Parathyroid adenoma (tissue), 2 donors: ENCODE results near the gene SERPINB10.

Experiments used
- H2AFZ ChIP-seq: fragments of 300-600 bp; sonication (generic); one replicate; pipeline ENCODE4 v1.7.0; 2017; ENCODE audit warnings: antibody characterized with exemption, mild to moderate bottlenecking
- H3K27ac ChIP-seq: fragments of 300-600 bp; sonication (generic); one replicate; pipeline ENCODE4 v1.7.0; 2017
- H3K27me3 ChIP-seq: fragments of 300-600 bp; sonication (generic); one replicate; pipeline ENCODE4 v1.7.0; 2017; ENCODE audit warnings: low read length; ENCODE audit not compliant: control insufficient read depth, insufficient read depth
- H3K36me3 ChIP-seq: fragments of 300-600 bp; sonication (generic); one replicate; pipeline ENCODE4 v1.7.0; 2017; ENCODE audit warnings: low read length; ENCODE audit not compliant: control insufficient read depth, insufficient read depth
- H3K4me1 ChIP-seq: fragments of 300-600 bp; sonication (generic); one replicate; pipeline ENCODE4 v1.7.0; 2017; ENCODE audit warnings: control low read depth
- H3K4me2 ChIP-seq: fragments of 300-600 bp; sonication (generic); one replicate; pipeline ENCODE4 v1.7.0; 2017; ENCODE audit warnings: low read length
- H3K4me3 ChIP-seq: fragments of 300-600 bp; sonication (generic); one replicate; pipeline ENCODE4 v1.7.0; 2017; ENCODE audit warnings: low read depth, low read length
- H3K79me2 ChIP-seq: fragments of 300-600 bp; sonication (generic); one replicate; pipeline ENCODE4 v1.7.0; 2017; ENCODE audit warnings: control low read depth
- H3K9ac ChIP-seq: fragments of 300-600 bp; sonication (generic); one replicate; pipeline ENCODE4 v1.7.0; 2017; ENCODE audit warnings: mild to moderate bottlenecking
- H3K9me3 ChIP-seq: fragments of 300-600 bp; sonication (generic); one replicate; pipeline ENCODE4 v1.7.0; 2017; ENCODE audit warnings: low read length; ENCODE audit not compliant: control insufficient read depth
- TF ChIP-seq, protein P1 (sequence below): fragments of 300-600 bp; sonication (generic); IDR thresholded peaks from one replicate; pipeline ENCODE4 v1.7.0; 2017; ENCODE audit warnings: antibody characterized with exemption, mild to moderate bottlenecking
- donor health status: primary hyperparathyroidism.

SERPINB10 gene

DNA sequence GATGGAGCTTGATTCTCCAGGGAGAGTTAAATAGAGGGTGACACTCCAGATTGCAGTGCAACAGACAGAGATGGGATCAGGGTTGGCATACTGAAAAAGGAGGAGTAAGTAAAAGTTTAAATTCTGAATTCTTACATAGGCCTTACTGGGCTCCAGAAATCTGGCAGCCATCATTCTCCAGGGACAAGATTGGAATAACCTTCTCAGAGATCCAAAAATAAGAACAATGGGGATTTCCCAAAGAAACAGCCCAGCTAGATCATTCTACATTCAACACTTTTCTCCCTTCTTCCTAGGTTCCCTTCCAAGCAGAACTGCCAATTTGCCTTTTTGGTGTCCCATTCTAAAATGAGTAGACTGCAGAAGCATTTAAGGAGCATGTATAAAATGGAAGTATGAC, 35.2 kb upstream of the SERPINB10 start:
- H3K27me3 ChIP-seq, result no peaks in the 10 kb centered on the region
- TF ChIP-seq, protein P1, sequence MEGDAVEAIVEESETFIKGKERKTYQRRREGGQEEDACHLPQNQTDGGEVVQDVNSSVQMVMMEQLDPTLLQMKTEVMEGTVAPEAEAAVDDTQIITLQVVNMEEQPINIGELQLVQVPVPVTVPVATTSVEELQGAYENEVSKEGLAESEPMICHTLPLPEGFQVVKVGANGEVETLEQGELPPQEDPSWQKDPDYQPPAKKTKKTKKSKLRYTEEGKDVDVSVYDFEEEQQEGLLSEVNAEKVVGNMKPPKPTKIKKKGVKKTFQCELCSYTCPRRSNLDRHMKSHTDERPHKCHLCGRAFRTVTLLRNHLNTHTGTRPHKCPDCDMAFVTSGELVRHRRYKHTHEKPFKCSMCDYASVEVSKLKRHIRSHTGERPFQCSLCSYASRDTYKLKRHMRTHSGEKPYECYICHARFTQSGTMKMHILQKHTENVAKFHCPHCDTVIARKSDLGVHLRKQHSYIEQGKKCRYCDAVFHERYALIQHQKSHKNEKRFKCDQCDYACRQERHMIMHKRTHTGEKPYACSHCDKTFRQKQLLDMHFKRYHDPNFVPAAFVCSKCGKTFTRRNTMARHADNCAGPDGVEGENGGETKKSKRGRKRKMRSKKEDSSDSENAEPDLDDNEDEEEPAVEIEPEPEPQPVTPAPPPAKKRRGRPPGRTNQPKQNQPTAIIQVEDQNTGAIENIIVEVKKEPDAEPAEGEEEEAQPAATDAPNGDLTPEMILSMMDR, result no peak
- H3K4me3 ChIP-seq, result no peak overlapping the region
- no peak overlapping the region for H3K4me2 ChIP-seq
- H2AFZ ChIP-seq, result no peak overlapping the region
- H3K79me2 ChIP-seq, result no peaks in the 10 kb centered on the region
- no peak overlapping the region for H3K27ac ChIP-seq
- no peak overlapping the region for H3K9ac ChIP-seq
- H3K36me3 ChIP-seq, result no peaks in the 10 kb centered on the region
- no peaks in the 10 kb centered on the region for H3K9me3 ChIP-seq
- H3K4me1 ChIP-seq, result no peaks in the 10 kb centered on the region

DNA sequence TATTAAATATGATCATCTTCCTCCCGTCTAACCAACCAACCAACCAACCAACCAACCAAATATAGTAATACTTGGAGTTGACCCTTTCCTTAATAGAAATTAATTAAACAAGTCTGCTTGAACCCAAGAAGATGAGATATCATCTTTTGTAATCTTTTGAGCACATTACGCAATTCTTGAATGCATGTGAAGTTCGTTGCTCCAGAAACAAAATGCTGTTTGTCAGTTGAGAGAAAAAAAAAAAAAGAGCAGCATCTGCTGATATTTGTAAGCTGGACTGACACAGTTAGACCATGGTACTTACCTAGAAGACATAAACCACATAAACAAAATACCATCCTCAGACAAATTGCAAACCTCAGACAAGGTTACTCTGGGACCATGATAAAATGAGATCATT, 29.4 kb upstream of the SERPINB10 start:
- Histone ChIP-seq H3K4me2 (no peak overlapping the region), H2AFZ (no peak overlapping the region), H3K4me3 (no peak overlapping the region), H3K4me1 (no peaks in the 10 kb centered on the region), H3K9ac (no peak overlapping the region), H3K36me3 (no peaks in the 10 kb centered on the region), H3K9me3 (no peaks in the 10 kb centered on the region), H3K79me2 (no peaks in the 10 kb centered on the region), H3K27ac (no peak overlapping the region), H3K27me3 (no peaks in the 10 kb centered on the region)
- TF ChIP-seq, protein P1, result no peak

DNA sequence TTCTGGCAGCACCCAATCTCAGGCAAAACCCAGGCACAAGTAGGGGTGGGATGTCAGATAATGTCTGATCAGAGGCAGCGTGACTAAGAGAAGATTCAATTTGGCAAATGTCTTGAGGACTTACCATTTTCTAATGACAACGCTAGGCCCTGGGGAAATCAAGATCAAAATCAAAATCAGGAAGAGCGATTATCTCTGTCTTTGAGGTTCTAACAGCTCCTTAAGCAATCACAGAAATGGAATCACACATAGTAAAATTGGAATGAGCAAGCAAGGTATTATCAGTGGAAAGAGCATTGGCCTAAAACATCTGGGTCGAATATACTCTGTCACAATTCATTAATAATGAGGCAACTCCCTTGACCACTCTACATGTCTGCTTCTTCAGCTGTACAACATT, 28.8 kb upstream of the SERPINB10 start:
- no peak overlapping the region for H2AFZ ChIP-seq
- H3K79me2 ChIP-seq, result no peaks in the 10 kb centered on the region
- H3K36me3 ChIP-seq, result no peaks in the 10 kb centered on the region
- no peak overlapping the region for H3K4me2 ChIP-seq
- no peaks in the 10 kb centered on the region for H3K4me1 ChIP-seq
- H3K27me3 ChIP-seq, result no peaks in the 10 kb centered on the region
- TF ChIP-seq, protein P1, result no peak
- no peak overlapping the region for H3K27ac ChIP-seq
- no peaks in the 10 kb centered on the region for H3K9me3 ChIP-seq
- no peak overlapping the region for H3K4me3 ChIP-seq
- no peak overlapping the region for H3K9ac ChIP-seq

DNA sequence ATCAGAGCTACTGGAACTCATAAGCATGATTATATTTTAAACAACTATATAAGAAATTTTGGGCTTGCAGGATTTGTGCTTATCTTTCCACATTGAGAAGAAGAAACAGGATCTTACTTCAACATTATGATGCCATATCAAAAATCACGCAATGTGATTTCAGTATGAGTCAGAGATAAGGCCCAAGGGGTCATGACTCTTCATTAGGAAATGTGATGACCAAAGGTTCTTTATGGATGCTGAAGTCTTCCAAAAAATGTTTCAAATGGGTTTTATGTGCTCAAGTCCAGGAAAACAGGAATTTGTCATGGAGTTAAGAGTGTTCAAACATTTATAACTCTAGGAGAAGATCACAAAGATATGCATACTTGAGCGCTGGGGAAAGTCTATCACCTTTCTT, 28.0 kb upstream of the SERPINB10 start:
- Histone ChIP-seq H3K27ac (no peak overlapping the region), H3K4me2 (no peak overlapping the region), H3K79me2 (no peaks in the 10 kb centered on the region), H3K4me1 (no peaks in the 10 kb centered on the region), H2AFZ (no peak overlapping the region), H3K27me3 (no peaks in the 10 kb centered on the region), H3K9ac (no peak overlapping the region), H3K4me3 (no peak overlapping the region), H3K9me3 (no peaks in the 10 kb centered on the region), H3K36me3 (no peaks in the 10 kb centered on the region)
- TF ChIP-seq, protein P1, result no peak

DNA sequence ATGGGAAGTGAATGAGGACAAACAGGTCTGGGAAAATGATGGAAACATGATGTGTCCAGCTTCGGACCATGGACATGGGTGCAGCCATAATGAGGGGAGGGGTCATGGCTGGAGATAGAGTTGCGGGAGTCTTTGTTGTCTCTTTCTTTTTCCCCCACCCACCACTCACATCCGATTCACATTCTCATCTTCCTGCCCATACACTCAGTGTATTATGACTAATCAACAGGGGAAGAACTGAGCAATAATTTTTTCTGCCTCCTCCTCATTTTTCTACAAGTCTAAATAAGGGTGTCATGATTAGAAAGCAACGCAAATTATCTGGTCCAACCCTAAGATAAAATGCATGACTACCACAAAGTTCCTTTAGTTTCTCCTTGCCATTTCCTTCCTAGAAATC, 25.9 kb upstream of the SERPINB10 start:
- no peak overlapping the region for H2AFZ ChIP-seq
- no peaks in the 10 kb centered on the region for H3K79me2 ChIP-seq
- no peaks in the 10 kb centered on the region for H3K27me3 ChIP-seq
- H3K9ac ChIP-seq, result no peak overlapping the region
- H3K4me1 ChIP-seq, result no peaks in the 10 kb centered on the region
- H3K4me2 ChIP-seq, result no peak overlapping the region
- H3K9me3 ChIP-seq, result no peaks in the 10 kb centered on the region
- H3K27ac ChIP-seq, result no peak overlapping the region
- H3K4me3 ChIP-seq, result no peak overlapping the region
- TF ChIP-seq, protein P1, result no peak
- H3K36me3 ChIP-seq, result no peaks in the 10 kb centered on the region
